Stimulated activated naive CD8-positive, alpha-beta T cell treated with anti-CD3 and anti-CD28 coated beads, Interleukin-15, amount 100 ng/mL, for 72 hours (primary cell): ENCODE measurements around the gene TRIP6.

Source experiments
- ATAC-seq: fragments of 150-1000 bp; cut with Tn5 transposase; 2 replicates; pipeline ENCODE4 v1.10.0; 2021; ENCODE audit warnings: mild to moderate bottlenecking, moderate library complexity
- DNase-seq, 2 donors: peaks; one replicate each; pipeline ENCODE4 v3.0.0; 2021 to 2022
- H3K27ac Mint-ChIP-seq, 2 donors: one replicate each; pipeline ENCODE4 v1.8.0; 2022; ENCODE audit warnings: mild to moderate bottlenecking in 2 of 2, mixed read lengths in 2 of 2, moderate library complexity in 2 of 2
- H3K27me3 Mint-ChIP-seq: one replicate; pipeline ENCODE4 v1.8.0; 2022; ENCODE audit warnings: mixed read lengths
- H3K4me1 Mint-ChIP-seq: one replicate; pipeline ENCODE4 v1.8.0; 2022; ENCODE audit warnings: mild to moderate bottlenecking, mixed read lengths
- H3K4me3 Mint-ChIP-seq, 2 donors: one replicate each; pipeline ENCODE4 v1.8.0; 2022; ENCODE audit warnings: mild to moderate bottlenecking in 2 of 2, mixed read lengths in 2 of 2, moderate library complexity in 1 of 2
- H3K9me3 Mint-ChIP-seq, 2 donors: one replicate each; pipeline ENCODE4 v1.8.0; 2022; ENCODE audit warnings: mixed read lengths in 2 of 2

TRIP6 gene

GRCh38 chr7:100859856-100860255, 7.3 kb upstream of the TRIP6 start:
- Mint-ChIP-seq H3K4me3 (no peak overlapping the region), H3K27ac (peak overlapping the region in 1 of 2 donors; percentile 65), H3K27me3 (no peaks in the 10 kb centered on the region), H3K4me1 (peaks cover 15% of the 10 kb centered on the region), H3K9me3 (no peaks in the 10 kb centered on the region)
- ATAC-seq: no peak
- DNase-seq: no peak

GRCh38 chr7:100860702-100861615, 6.2 kb upstream of the TRIP6 start:
- H3K9me3 Mint-ChIP-seq: no peaks in the 10 kb centered on the region
- ATAC-seq (no peak), DNase-seq (no peak)
- H3K4me1 Mint-ChIP-seq: peaks cover 14% of the 10 kb centered on the region
- H3K4me3 Mint-ChIP-seq: no peak overlapping the region
- H3K27me3 Mint-ChIP-seq: no peaks in the 10 kb centered on the region
- no peak overlapping the region for H3K27ac Mint-ChIP-seq

DNA sequence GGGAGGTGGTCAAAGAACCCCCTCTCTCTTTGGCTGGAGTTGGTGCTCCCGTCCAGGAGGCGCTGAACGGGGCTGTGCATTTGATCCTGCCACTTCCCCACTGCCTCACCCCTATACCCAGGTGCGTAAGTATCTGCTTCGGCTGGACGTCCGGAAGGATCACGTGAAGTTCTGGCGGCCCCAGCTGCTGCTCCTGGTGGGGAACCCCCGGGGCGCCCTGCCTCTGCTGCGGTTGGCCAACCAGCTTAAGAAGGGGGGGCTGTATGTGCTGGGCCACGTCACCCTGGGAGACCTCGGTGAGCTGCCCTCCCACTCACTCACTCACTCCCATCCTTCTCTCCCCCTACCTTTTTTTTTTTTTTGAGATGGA, 5.6 kb upstream of the TRIP6 start:
- no peak for ATAC-seq
- no peak for DNase-seq
- H3K9me3 Mint-ChIP-seq: no peaks in the 10 kb centered on the region
- H3K27ac Mint-ChIP-seq: peak overlapping the region in 1 of 2 donors; percentile 25
- H3K4me3 Mint-ChIP-seq: no peak overlapping the region
- H3K27me3 Mint-ChIP-seq: no peaks in the 10 kb centered on the region
- peaks cover 18% of the 10 kb centered on the region for H3K4me1 Mint-ChIP-seq

GRCh38 chr7:100863406-100863950, 3.7 kb upstream of the TRIP6 start:
- no peak overlapping the region for H3K27ac Mint-ChIP-seq

GRCh38 chr7:100864263-100864845, 2.8 kb upstream of the TRIP6 start:
- H3K9me3 Mint-ChIP-seq: no peaks in the 10 kb centered on the region
- no peak overlapping the region for H3K4me3 Mint-ChIP-seq
- H3K27me3 Mint-ChIP-seq: no peaks in the 10 kb centered on the region
- no peak overlapping the region for H3K27ac Mint-ChIP-seq
- peaks cover 38% of the 10 kb centered on the region for H3K4me1 Mint-ChIP-seq
- no peak for ATAC-seq
- DNase-seq: no peak

More at GRCh38 chr7:100863406-100863950, 3.7 kb upstream of the TRIP6 start:
- no peak for ATAC-seq
- no peak for DNase-seq
- H3K27me3 Mint-ChIP-seq: no peaks in the 10 kb centered on the region
- H3K4me3 Mint-ChIP-seq: no peak overlapping the region
- H3K9me3 Mint-ChIP-seq: no peaks in the 10 kb centered on the region
- H3K4me1 Mint-ChIP-seq: peaks cover 31% of the 10 kb centered on the region

DNA sequence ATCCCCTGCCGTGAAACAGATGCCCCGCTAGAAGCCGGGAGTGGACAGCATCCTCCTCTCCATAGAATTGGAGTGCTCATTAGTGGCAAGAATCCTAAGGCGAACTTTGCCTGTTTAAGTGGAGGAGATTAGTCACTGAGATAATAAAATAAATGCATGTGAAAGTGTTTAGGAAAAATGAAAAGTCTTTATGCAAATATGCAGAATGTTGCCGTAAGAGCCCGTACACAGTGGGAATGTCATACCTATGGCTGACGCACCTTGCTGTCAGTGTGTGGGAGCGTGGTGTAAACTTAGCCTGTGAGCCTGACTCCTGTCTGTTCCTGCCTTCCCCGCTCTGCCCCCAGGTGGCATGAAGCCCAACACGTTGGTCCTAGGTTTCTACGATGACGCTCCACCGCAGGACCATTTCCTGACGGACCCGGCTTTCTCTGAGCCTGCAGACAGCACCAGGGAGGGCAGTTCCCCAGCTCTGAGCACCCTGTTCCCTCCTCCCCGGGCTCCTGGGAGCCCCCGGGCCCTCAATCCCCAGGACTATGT, 1.7 kb upstream of the TRIP6 start:
- peak overlapping the region; percentile 33 to 96 for H3K27ac Mint-ChIP-seq
- DNase-seq (no peak), ATAC-seq (no peak)
- H3K9me3 Mint-ChIP-seq: no peaks in the 10 kb centered on the region
- no peaks in the 10 kb centered on the region for H3K27me3 Mint-ChIP-seq
- peaks cover 42% of the 10 kb centered on the region for H3K4me1 Mint-ChIP-seq
- peak overlapping the region; percentile 84 to 94 for H3K4me3 Mint-ChIP-seq

DNA sequence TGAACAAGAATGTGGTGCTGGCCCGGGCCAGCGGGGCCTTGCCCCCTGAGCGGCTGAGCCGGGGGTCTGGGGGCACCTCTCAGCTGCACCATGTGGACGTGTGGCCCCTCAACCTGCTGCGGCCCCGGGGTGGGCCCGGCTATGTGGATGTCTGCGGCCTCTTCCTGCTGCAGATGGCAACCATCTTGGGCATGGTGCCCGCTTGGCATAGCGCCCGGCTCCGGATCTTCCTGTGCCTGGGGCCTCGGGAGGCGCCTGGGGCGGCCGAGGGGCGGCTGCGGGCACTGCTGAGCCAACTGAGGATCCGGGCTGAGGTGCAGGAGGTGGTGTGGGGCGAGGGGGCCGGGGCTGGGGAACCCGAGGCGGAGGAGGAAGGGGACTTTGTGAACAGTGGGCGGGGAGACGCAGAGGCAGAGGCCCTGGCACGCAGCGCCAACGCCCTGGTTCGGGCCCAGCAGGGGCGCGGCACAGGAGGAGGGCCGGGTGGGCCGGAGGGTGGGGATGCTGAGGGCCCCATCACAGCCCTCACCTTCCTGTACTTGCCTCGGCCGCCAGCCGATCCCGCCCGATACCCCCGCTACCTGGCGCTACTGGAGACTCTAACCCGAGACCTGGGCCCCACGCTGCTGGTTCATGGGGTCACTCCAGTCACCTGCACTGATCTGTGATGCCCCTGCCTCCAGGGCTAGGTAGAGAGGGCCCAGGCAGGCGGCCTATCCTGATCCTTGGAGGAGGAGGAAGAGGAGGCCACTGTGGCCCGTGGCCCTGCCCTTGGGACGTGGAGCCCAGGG, 1.1 kb upstream of the TRIP6 start:
- Mint-ChIP-seq H3K4me1 (peaks cover 44% of the 10 kb centered on the region), H3K9me3 (no peaks in the 10 kb centered on the region), H3K27ac (peak overlapping the region; percentile 96), H3K4me3 (peak overlapping the region; percentile 84 to 94), H3K27me3 (no peaks in the 10 kb centered on the region)
- ATAC-seq (peak; percentile 76), DNase-seq (peak; percentile 50 to 73)

DNA sequence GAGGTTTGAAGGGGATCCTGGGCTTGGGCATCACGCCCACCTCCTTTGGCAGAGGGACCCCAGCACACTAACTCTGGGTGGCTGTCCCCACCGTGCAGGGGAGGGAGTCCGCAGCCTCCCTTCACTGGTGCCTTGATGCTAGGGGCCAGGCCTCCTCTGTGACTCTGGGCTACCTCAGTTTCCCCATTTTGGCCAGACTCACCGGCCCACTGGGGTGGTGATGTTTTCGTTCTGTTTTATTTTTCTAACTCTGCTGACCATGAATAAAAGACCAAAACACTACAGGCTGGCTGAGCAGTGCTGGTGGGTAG, 503 bp upstream of the TRIP6 start:
- ATAC-seq (no peak), DNase-seq (no peak)
- H3K9me3 Mint-ChIP-seq: no peaks in the 10 kb centered on the region
- no peaks in the 10 kb centered on the region for H3K27me3 Mint-ChIP-seq
- H3K4me1 Mint-ChIP-seq: peaks cover 44% of the 10 kb centered on the region
- peak overlapping the region; percentile 96 for H3K27ac Mint-ChIP-seq
- peak overlapping the region; percentile 84 to 94 for H3K4me3 Mint-ChIP-seq

DNA sequence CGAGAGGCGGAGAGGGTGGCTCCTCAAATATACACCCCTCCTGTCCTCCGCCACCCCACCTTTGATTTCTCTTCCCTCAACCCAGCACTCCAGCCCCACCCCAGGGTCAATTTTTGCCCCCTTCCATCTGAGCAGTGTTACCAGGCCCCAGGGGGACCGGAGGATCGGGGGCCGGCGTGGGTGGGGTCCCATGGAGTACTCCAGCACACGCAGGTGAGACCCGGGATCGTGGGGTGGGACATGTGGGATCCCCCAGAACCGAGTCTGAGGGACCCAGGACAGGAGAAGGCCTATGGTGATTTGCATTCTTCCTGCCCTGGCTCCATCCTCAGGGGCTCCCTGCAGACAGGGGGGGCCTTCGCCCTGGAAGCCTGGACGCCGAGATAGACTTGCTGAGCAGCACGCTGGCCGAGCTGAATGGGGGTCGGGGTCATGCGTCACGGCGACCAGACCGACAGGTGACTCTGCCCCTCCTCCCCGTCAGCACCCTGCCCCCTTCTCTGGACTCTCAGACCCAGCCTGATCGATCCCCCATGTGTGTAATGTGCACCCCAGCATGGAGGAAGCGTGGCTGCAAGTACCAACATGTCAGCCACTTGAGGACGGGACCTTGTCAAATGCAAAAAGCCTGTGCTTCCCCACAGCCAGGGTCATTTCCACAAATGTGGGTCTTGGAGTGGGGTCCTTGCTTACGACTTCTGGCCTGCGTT, 744 bp downstream of the TRIP6 start:
- DNase-seq (no peak), ATAC-seq (peak; percentile 18)
- Mint-ChIP-seq H3K4me3 (peak overlapping the region; percentile 84 to 94), H3K27ac (peak overlapping the region; percentile 94 to 98), H3K4me1 (peaks cover 44% of the 10 kb centered on the region), H3K9me3 (no peaks in the 10 kb centered on the region), H3K27me3 (no peaks in the 10 kb centered on the region)

GRCh38 chr7:100873599-100874299, 6.6 kb downstream of the TRIP6 start:
- no peak for DNase-seq
- no peak for ATAC-seq
- H3K4me1 Mint-ChIP-seq: peaks cover 57% of the 10 kb centered on the region
- H3K27me3 Mint-ChIP-seq: no peaks in the 10 kb centered on the region
- peak overlapping the region; percentile 96 to 99 for H3K4me3 Mint-ChIP-seq
- H3K9me3 Mint-ChIP-seq: no peaks in the 10 kb centered on the region
- peak overlapping the region; percentile 98 to 99 for H3K27ac Mint-ChIP-seq

DNA sequence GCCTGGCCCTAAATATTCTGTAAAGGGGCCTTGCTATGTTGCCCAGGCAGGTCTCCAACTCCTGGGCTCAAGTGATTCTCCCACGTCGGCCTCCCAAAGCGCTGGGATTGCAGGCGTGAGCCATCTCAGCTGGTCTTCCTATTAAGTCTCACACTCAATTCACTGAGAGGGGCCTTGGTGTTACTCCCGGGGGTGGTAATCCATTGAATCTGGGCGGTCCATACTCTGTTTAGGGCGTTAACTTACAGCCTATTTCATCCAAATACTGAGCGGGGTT, 7.1 kb downstream of the TRIP6 start:
- Mint-ChIP-seq H3K9me3 (no peaks in the 10 kb centered on the region), H3K27me3 (no peaks in the 10 kb centered on the region), H3K4me1 (peaks cover 56% of the 10 kb centered on the region), H3K4me3 (peak overlapping the region; percentile 96 to 99), H3K27ac (peak overlapping the region; percentile 98 to 99)
- DNase-seq (no peak), ATAC-seq (no peak)

GRCh38 chr7:100874577-100875355, 7.6 kb downstream of the TRIP6 start, which contains the start of gene SRRT:
Gene SRRT (plus strand): TSS chr7:100875103. CDS start chr7:100875591, 488 bp downstream.
- H3K27me3 Mint-ChIP-seq: no peaks in the 10 kb centered on the region
- H3K9me3 Mint-ChIP-seq: no peaks in the 10 kb centered on the region
- DNase-seq (peak; percentile 98 to 99), ATAC-seq (peak; percentile 93)
- peak within 1 kb of the TSS; percentile 96 to 99 for H3K4me3 Mint-ChIP-seq
- peak within 1 kb of the TSS; percentile 98 to 99 for H3K27ac Mint-ChIP-seq
- H3K4me1 Mint-ChIP-seq: peaks cover 61% of the 10 kb centered on the region

GRCh38 chr7:100875356-100875751, 8.2 kb downstream of the TRIP6 start:
- Mint-ChIP-seq H3K4me1 (peaks cover 65% of the 10 kb centered on the region), H3K9me3 (no peaks in the 10 kb centered on the region), H3K27me3 (no peaks in the 10 kb centered on the region), H3K4me3 (peak overlapping the region; percentile 96 to 99), H3K27ac (peak overlapping the region; percentile 98 to 99)
- ATAC-seq: peak; percentile 65
- peak in 1 of 2 donors; percentile 66 for DNase-seq

- Mint-ChIP-seq H3K27ac (peak overlapping the region in 1 of 2 donors; percentile 78), H3K27me3 (no peaks in the 10 kb centered on the region), H3K9me3 (no peaks in the 10 kb centered on the region), H3K4me3 (peak overlapping the region in 1 of 2 donors; percentile 14), H3K4me1 (peaks cover 72% of the 10 kb centered on the region)
- ATAC-seq (no peak), DNase-seq (no peak)
Measured at GRCh38 chr7:100878013-100878412, 10.8 kb downstream of the TRIP6 start.
